ENCODE measurements around the gene FRMD5.
"Not testable (repeated sequence)": the region's sequence is repeated elsewhere in the genome, so short reads cannot be mapped to it uniquely, and the experiment has no call there.

The FRMD5 gene

GRCh38 chr15:44028349-44028748 lies 166.7 kb downstream of the FRMD5 start:
- no peak for DNase-seq

GRCh38 chr15:44024155-44024554 lies 170.9 kb downstream of the FRMD5 start:
- no peak for DNase-seq

GRCh38 chr15:44023176-44023575 lies 171.9 kb downstream of the FRMD5 start:
- no peak for DNase-seq

- DNase-seq: no peak
Observed at GRCh38 chr15:44018151-44018550, 176.9 kb downstream of the FRMD5 start.

GRCh38 chr15:44015545-44016305 lies 179.3 kb downstream of the FRMD5 start:
- no peak for DNase-seq

- DNase-seq: no peak
Observed at GRCh38 chr15:44011238-44011854, 183.7 kb downstream of the FRMD5 start.

GRCh38 chr15:44010089-44010488 lies 185.0 kb downstream of the FRMD5 start:
- DNase-seq: no peak

- no peak for DNase-seq
Observed at GRCh38 chr15:44009038-44009437, 186.0 kb downstream of the FRMD5 start.

- not testable (repeated sequence) for DNase-seq
Observed at GRCh38 chr15:44000248-44000647, 194.8 kb downstream of the FRMD5 start.

- no peak for DNase-seq
Observed at GRCh38 chr15:43998607-43999006, 196.5 kb downstream of the FRMD5 start.

GRCh38 chr15:43991206-43991605 lies 203.9 kb downstream of the FRMD5 start:
- DNase-seq: no peak

- DNase-seq: no peak
Observed at GRCh38 chr15:43989938-43990337, 205.1 kb downstream of the FRMD5 start.

GRCh38 chr15:43988900-43989299 lies 206.2 kb downstream of the FRMD5 start:
- no peak for DNase-seq

GRCh38 chr15:43987924-43988323 lies 207.1 kb downstream of the FRMD5 start:
- DNase-seq: no peak

- DNase-seq: no peak
Observed at GRCh38 chr15:43985976-43986680, 208.9 kb downstream of the FRMD5 start.

- no peak for DNase-seq
Observed at GRCh38 chr15:43981576-43981975, 213.5 kb downstream of the FRMD5 start.

- no peak for DNase-seq
Observed at GRCh38 chr15:43977072-43977884, 217.8 kb downstream of the FRMD5 start.

- DNase-seq: no peak
Observed at GRCh38 chr15:43975770-43976169, 219.3 kb downstream of the FRMD5 start.

- no peak for DNase-seq
Observed at GRCh38 chr15:43975326-43975725, 219.7 kb downstream of the FRMD5 start.

- DNase-seq: no peak
Observed at GRCh38 chr15:43974852-43975251, 220.2 kb downstream of the FRMD5 start.

- no peak for DNase-seq
Observed at GRCh38 chr15:43969802-43970375, 225.2 kb downstream of the FRMD5 start.

GRCh38 chr15:43968551-43968950 lies 226.5 kb downstream of the FRMD5 start:
- DNase-seq: no peak

GRCh38 chr15:43966646-43967045 lies 228.4 kb downstream of the FRMD5 start:
- DNase-seq: no peak

Data from suppressor macrophage treated with lipopolysaccharide for 4 hours (primary cell).